Right atrium auricular region (tissue), 2 donors: Measurements from ENCODE around the gene P3R3URF. TPM values are rescaled to one million over a fixed set of nuclear protein-coding genes. Genes with fewer than 3 reads are reported as not detected.
A peak's percentile ranks its signal among the peaks of the same experiment; 100 is the strongest.

Experiments
- DNase-seq: peaks from one replicate; pipeline ENCODE4 v3.0.0-alpha.2; 2019; ENCODE audit warnings: low spot score
- H3K27ac ChIP-seq, 2 donors: fragments of 200-600 bp; sonication (generic); 1 replicate in 1 of 2; 2 replicates in 1 of 2; pipeline ENCODE4 v1.5.1; 2016 to 2019
- H3K27me3 ChIP-seq, 2 donors: fragments of 200-600 bp; sonication (generic); one replicate each; pipeline versions ENCODE4 v1.5.1 to v1.6.0; 2017 to 2019
- H3K36me3 ChIP-seq: fragments of 200-600 bp; sonication (generic); one replicate; pipeline ENCODE4 v1.5.1; 2016
- H3K4me1 ChIP-seq, 2 donors: fragments of 200-600 bp; sonication (generic); one replicate each; pipeline versions ENCODE4 v1.5.1 to v1.6.0; 2017 to 2019
- H3K4me3 ChIP-seq, 2 donors: fragments of 200-600 bp; sonication (generic); 1 replicate in 1 of 2; 2 replicates in 1 of 2; pipeline ENCODE4 v1.5.1; 2017 to 2019; ENCODE audit warnings: mild to moderate bottlenecking in 1 of 2, moderate library complexity in 1 of 2
- H3K9me3 ChIP-seq, 2 donors: fragments of 200-600 bp; sonication (generic); one replicate each; pipeline ENCODE4 v1.5.1; 2019
- CTCF ChIP-seq, 2 donors: fragments of 200-600 bp; sonication (generic); IDR thresholded peaks; one replicate each; pipeline ENCODE4 v1.5.1; 2019; ENCODE audit warnings: antibody characterized with exemption in 2 of 2
- total RNA-seq, 2 donors: library from RNA; depleted of rRNA; stranded (reverse); fragments of >200 nt; gene quantifications; one replicate each; pipeline ENCODE4 v1.1.0, GENCODE V29; 2016

Gene P3R3URF
- total RNA-seq, 2 donors from 2014 or later: not detected

GRCh38 chr1:46199233-46199749, 23.0 kb upstream of the P3R3URF start:
- Histone ChIP-seq H3K4me1 (peaks cover 0 to 49% of the 10 kb centered on the region in 2 donors), H3K27me3 (no peaks in the 10 kb centered on the region), H3K4me3 (peak overlapping the region in 1 of 2 donors; percentile 77), H3K9me3 (no peaks in the 10 kb centered on the region), H3K27ac (peak overlapping the region; percentile 84 to 89), H3K36me3 (peaks cover 4% of the 10 kb centered on the region)
- DNase-seq: no peak
- no peak for TF ChIP-seq CTCF (IDR thresholded peaks at IDR 0.05)

GRCh38 chr1:46197964-46198811, 21.9 kb upstream of the P3R3URF start, which contains the start of gene POMGNT1:
Gene POMGNT1 (minus strand): TSS chr1:46198434. CDS start chr1:46197821, 613 bp downstream.
- H3K36me3 ChIP-seq: peaks cover 15% of the 10 kb centered on the region
- H3K27me3 ChIP-seq: no peaks in the 10 kb centered on the region
- H3K4me1 ChIP-seq: peaks cover 0 to 38% of the 10 kb centered on the region in 2 donors
- H3K9me3 ChIP-seq: no peaks in the 10 kb centered on the region
- H3K4me3 ChIP-seq: peak within 1 kb of the TSS; percentile 67 to 77
- TF ChIP-seq CTCF (IDR thresholded peaks at IDR 0.05): peak in 1 of 2 donors; percentile 36
- peak within 1 kb of the TSS; percentile 84 to 89 for H3K27ac ChIP-seq
- no peak for DNase-seq

GRCh38 chr1:46197560-46197963, 21.3 kb upstream of the P3R3URF start:
- H3K9me3 ChIP-seq: no peaks in the 10 kb centered on the region
- H3K27ac ChIP-seq: peak overlapping the region; percentile 84 to 89
- no peaks in the 10 kb centered on the region for H3K27me3 ChIP-seq
- peaks cover 21% of the 10 kb centered on the region for H3K36me3 ChIP-seq
- peak overlapping the region; percentile 67 to 77 for H3K4me3 ChIP-seq
- TF ChIP-seq CTCF (IDR thresholded peaks at IDR 0.05): no peak
- H3K4me1 ChIP-seq: peaks cover 0 to 32% of the 10 kb centered on the region in 2 donors
- DNase-seq: no peak

- H3K9me3 ChIP-seq: no peaks in the 10 kb centered on the region
- H3K27ac ChIP-seq: no peak overlapping the region
- no peak for TF ChIP-seq CTCF (IDR thresholded peaks at IDR 0.05)
- DNase-seq: no peak
- H3K27me3 ChIP-seq: no peaks in the 10 kb centered on the region
- H3K4me3 ChIP-seq: no peak overlapping the region
- peaks cover 28% of the 10 kb centered on the region for H3K36me3 ChIP-seq
- H3K4me1 ChIP-seq: peaks cover 0 to 31% of the 10 kb centered on the region in 2 donors
Observed at GRCh38 chr1:46196609-46197008, 20.3 kb upstream of the P3R3URF start.

GRCh38 chr1:46194641-46195193, 18.4 kb upstream of the P3R3URF start:
- no peak for TF ChIP-seq CTCF (IDR thresholded peaks at IDR 0.05)
- no peak for DNase-seq
- H3K36me3 ChIP-seq: peaks cover 40% of the 10 kb centered on the region

More at GRCh38 chr1:46194641-46195193, 18.4 kb upstream of the P3R3URF start:
- H3K4me3 ChIP-seq: no peak overlapping the region
- H3K9me3 ChIP-seq: no peaks in the 10 kb centered on the region
- no peak overlapping the region for H3K27ac ChIP-seq
- H3K27me3 ChIP-seq: no peaks in the 10 kb centered on the region
- peaks cover 0 to 31% of the 10 kb centered on the region in 2 donors for H3K4me1 ChIP-seq
